GM12801 (cell line): Measurements from ENCODE around the gene BAMBI.

Experiments used
- CTCF ChIP-seq: IDR thresholded peaks from one replicate; pipeline ENCODE4 v1.5.1; 2011; ENCODE audit warnings: control low read depth; ENCODE audit not compliant: insufficient read length; ENCODE audit errors: extremely low read depth

The BAMBI gene

DNA sequence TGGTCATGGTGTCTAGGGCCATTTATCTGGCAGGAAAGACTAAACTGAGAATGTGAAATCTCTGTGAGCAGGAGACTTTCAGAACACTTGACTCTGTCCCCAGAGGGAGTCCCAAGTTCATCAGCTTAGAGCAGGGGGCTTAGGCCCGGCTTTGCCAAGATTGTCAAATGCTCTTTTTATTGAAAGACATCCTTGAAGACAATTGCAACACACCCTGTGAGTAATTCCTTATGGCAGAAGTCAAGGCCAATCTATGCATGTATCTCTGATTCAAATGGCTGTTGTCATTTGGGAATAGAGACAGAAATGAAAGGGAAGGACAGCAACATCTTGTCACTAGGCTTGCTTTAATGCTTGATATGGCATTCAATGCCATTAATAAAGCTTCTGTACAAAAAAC is 33.7 kb downstream of the BAMBI start:
- no peak for TF ChIP-seq CTCF

GRCh38 chr10:28711776-28712175 is 34.5 kb downstream of the BAMBI start:
- TF ChIP-seq CTCF: no peak

GRCh38 chr10:28713626-28714352 is 36.5 kb downstream of the BAMBI start:
- TF ChIP-seq CTCF: no peak

DNA sequence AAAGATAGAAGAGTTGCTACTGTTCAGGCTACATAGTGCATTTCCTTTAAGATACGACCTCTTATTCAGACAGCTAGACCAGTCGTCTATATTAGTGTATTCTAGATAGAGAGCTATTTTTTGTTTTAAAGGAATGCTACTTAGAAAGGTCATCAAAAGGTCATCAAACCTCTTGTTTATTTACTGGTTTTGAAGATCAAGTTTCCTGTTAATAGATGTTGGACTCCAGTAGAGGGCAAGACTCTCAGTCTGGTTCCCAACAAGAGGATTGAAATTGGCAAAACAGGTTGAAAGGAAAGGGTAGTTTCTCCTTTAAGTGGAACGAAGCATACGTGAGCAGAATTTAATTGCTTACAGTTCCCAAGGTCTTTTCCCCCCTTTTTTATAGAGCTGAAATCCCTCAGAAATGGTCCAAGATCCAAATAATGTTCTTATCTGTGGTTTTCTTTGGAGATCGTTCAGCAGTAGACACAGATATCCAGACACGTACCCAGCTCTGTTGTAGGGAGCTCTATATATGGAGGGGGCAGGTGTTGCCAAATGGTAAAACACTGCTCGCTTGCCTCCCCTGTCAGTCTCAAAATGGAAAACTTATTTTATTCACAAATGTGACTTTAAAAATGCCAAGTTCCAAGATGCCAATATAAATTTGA is 37.2 kb downstream of the BAMBI start:
- no peak for TF ChIP-seq CTCF

DNA sequence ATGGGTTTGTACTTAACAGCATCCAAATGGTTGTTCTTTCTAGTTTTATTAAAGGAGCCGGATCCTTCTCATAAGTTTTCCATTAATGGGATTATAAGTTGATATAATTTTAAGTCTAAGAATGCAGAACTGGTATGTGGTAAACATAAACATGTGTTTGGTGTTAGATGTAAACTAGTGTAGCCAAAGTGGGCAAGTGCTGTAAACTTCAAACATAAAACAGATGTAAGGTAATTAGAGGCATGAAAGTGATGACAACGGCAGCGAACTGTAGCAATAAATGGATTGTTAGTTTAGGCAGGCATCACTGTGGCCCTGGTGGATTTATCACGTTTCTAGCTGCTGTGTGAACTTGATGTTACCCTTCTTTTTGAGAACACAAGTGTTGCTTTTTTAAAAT is 37.9 kb downstream of the BAMBI start:
- TF ChIP-seq CTCF: no peak

DNA sequence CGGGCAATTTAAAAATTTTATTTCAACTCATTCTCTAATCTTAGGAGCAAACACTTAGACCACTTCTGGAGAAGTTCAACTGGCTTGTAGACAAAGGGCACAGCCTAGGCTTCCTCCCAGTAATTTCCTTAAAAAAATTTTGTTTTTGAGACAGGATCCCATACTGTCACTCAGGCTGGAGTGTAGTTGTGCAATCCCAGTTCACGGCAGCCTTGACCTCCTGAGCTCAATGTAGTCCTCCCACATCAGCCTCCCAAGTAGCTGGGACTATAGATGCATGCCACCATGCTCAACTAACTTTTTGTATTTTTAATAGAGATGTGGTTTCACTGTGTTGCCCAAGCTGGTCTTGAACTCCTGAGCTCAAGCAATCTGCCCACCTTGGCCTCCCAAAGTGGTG is 38.4 kb downstream of the BAMBI start:
- no peak for TF ChIP-seq CTCF

- no peak for TF ChIP-seq CTCF
Measured at GRCh38 chr10:28716748-28717147, 39.4 kb downstream of the BAMBI start.
